Muscle layer of duodenum (tissue), 2 donors: ENCODE data around the gene TRIM44.

Experiments
- H3K27ac ChIP-seq: one replicate; pipeline ENCODE4 v1.7.0; 2013; ENCODE audit warnings: mild to moderate bottlenecking, low read length
- H3K27me3 ChIP-seq: one replicate; pipeline ENCODE4 v1.7.0; 2013; ENCODE audit warnings: low read depth, mild to moderate bottlenecking, control low read depth, low read length
- H3K36me3 ChIP-seq, 2 donors: one replicate each; pipeline ENCODE4 v1.7.0; 2013; ENCODE audit warnings: low read length in 2 of 2, control low read depth in 1 of 2, mild to moderate bottlenecking in 1 of 2; ENCODE audit not compliant: insufficient read depth in 2 of 2, control insufficient read depth in 1 of 2
- H3K4me1 ChIP-seq, 2 donors: one replicate each; pipeline ENCODE4 v1.7.0; 2013; ENCODE audit warnings: low read length in 2 of 2, mild to moderate bottlenecking in 2 of 2, control low read depth in 1 of 2, moderate library complexity in 1 of 2; ENCODE audit not compliant: insufficient read depth in 2 of 2, control insufficient read depth in 1 of 2
- H3K4me3 ChIP-seq, 2 donors: one replicate each; pipeline ENCODE4 v1.7.0; 2013; ENCODE audit warnings: low read length in 2 of 2, low read depth in 1 of 2, mild to moderate bottlenecking in 1 of 2
- H3K9me3 ChIP-seq, 2 donors: one replicate each; pipeline ENCODE4 v1.7.0; 2013; ENCODE audit warnings: low read length in 2 of 2, control low read depth in 1 of 2, mild to moderate bottlenecking in 1 of 2; ENCODE audit not compliant: control insufficient read depth in 1 of 2
- donor health status: healthy.

The TRIM44 gene

DNA sequence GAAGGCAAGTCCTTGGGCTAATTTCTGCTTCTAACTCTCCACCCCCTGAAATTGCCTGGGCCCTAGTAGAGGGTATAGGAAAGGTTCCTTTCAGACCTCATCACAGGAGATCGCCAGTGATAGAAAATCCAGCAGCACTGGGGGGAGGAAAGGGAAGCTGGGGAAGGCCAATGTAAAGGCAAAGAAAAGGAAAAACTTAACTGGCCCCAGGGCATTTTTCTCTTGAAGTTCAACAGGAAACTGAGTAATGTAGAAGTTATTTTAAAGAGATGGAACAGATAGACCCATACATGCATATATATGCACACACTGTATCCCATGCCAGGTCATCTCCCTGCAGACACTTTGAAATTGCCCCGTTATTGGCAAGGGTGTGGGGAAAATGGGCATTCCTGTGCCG is 134.0 kb downstream of the TRIM44 start:
- Histone ChIP-seq H3K27ac (no peak overlapping the region), H3K9me3 (no peaks in the 10 kb centered on the region), H3K27me3 (no peaks in the 10 kb centered on the region), H3K4me3 (no peak overlapping the region), H3K4me1 (peaks cover 0 to 3% of the 10 kb centered on the region in 2 donors), H3K36me3 (no peaks in the 10 kb centered on the region)

DNA sequence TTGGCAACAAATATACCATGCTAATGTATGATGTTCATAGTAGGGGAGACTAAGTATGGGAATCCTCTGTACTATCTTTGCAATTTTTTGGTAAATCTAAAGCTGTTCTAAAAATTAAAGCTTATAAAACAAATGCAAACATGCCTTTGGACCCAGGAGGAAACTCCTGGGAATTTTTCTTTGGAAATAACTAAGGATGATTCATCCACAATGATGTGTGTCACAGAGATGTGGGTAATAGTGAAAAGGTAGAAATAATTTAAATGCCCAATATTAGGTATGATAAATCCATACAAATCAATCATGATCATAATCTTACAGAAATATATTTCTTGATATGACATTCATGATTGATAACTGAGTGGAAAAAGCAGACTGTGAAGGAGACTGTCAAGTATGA is 135.8 kb downstream of the TRIM44 start:
- Histone ChIP-seq H3K9me3 (no peaks in the 10 kb centered on the region), H3K27me3 (no peaks in the 10 kb centered on the region), H3K4me1 (no peaks in the 10 kb centered on the region), H3K36me3 (no peaks in the 10 kb centered on the region), H3K4me3 (no peak overlapping the region), H3K27ac (no peak overlapping the region)

DNA sequence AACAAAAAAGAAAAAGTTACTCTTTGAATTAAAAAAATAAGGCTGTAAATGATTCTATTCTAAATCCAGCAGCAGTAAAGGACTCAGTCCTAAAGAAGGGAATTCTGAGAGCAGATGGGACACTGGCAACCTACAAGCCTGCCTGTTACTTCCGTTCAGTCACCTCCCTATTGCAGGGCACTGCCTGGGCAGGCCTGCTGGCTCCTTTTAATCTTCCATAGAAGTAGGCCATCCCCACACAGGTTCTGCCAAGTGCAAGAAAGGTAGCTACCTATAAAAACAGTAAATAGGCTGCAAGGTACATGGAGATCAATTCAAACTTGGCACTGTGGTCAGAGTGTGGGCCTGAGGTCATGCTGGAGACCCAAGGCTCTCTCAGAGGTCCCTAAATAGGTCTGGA is 136.4 kb downstream of the TRIM44 start:
- Histone ChIP-seq H3K9me3 (no peaks in the 10 kb centered on the region), H3K4me1 (no peaks in the 10 kb centered on the region), H3K36me3 (no peaks in the 10 kb centered on the region), H3K4me3 (no peak overlapping the region), H3K27ac (no peak overlapping the region), H3K27me3 (no peaks in the 10 kb centered on the region)

DNA sequence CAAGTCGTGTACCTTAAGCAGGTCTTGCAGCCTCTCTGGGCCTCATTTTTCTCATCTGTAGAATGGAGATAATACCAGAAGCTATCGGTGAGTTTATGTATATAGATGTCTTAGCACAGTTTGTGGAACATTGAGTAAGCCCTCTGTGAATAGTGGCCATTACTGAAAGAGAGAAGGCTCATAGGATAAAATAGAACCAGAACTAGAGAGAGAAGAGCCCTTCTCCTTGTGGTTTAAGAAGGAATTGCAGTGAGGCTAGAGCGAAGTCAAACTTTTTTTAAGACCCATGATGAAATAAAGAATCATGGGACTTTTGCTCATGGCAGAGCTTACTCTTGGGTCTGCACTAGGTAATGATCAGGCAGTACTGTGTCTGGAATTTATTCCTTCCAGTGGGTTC is 137.1 kb downstream of the TRIM44 start:
- Histone ChIP-seq H3K4me1 (no peaks in the 10 kb centered on the region), H3K27ac (no peak overlapping the region), H3K4me3 (no peak overlapping the region), H3K36me3 (no peaks in the 10 kb centered on the region), H3K9me3 (no peaks in the 10 kb centered on the region), H3K27me3 (no peaks in the 10 kb centered on the region)

DNA sequence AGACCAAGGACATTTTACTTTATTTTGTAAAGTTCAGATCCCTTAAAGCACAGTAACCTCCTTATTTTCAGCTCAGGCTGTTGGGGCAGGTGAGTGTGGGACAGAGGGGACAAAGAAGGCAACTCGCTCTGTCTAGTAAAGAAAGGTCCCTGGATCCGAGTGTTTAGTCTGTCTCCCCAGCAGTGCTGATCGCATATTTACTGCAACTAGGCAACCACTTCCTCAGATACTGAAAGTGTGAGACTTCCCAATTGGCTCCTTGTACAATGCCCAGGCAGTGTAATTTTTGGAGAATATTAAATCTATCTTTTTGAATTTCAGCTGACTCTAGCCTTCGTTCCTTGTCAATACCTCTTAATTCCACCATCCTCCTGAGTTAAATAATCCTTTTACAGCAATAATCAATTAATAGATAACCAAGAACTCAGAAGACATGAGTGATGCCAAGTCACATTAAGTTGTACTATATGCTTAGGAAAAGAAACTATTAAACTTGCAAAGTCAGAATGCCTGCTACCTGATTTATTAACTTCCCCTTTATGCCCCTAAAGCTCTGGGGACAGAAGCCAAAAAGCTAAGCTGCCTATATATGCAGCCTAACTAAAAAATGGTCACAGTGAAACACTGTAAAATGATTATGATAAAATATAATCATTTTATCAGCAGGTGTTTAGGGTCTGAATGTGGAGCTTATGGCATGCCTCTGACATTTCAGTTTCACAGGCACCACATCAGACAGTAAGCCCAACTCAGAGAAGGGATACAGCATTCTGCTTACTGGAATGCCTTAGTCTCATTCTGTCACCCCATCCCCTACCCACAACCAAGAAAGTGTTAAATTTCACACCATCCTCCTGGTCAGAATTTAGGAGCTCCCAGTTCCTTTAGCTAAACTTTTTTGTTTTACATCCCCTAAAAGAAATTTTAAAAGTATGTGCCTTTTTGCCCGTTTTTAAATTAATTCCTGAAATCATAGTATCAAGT is 138.7 kb downstream of the TRIM44 start:
- H3K27ac ChIP-seq: no peak overlapping the region
- H3K36me3 ChIP-seq: peaks cover 3 to 4% of the 10 kb centered on the region in 2 donors
- H3K4me1 ChIP-seq: no peaks in the 10 kb centered on the region
- H3K9me3 ChIP-seq: no peaks in the 10 kb centered on the region
- H3K4me3 ChIP-seq: no peak overlapping the region
- no peaks in the 10 kb centered on the region for H3K27me3 ChIP-seq

DNA sequence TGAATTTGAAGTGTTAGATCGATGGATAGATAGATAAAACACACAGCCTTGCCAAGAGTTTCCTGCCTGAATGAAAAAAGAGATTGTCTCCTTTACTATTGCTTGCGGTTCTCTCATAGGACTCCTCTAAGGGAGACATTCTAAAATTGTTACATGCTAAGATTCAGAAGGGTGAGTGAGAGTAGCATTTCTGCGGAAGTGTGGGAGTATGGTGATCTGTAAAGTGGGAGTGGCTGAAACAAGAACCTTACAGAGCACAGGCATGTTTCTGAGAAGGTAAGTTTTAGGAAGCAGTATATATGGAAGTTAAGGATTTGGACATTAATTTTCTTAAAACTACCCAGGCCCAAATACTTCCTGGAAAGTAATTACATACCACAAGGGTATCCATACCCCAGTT is 139.6 kb downstream of the TRIM44 start:
- Histone ChIP-seq H3K27me3 (no peaks in the 10 kb centered on the region), H3K4me3 (no peak overlapping the region), H3K27ac (no peak overlapping the region), H3K4me1 (no peaks in the 10 kb centered on the region), H3K36me3 (peaks cover 8% of the 10 kb centered on the region in 2 donors), H3K9me3 (no peaks in the 10 kb centered on the region)

DNA sequence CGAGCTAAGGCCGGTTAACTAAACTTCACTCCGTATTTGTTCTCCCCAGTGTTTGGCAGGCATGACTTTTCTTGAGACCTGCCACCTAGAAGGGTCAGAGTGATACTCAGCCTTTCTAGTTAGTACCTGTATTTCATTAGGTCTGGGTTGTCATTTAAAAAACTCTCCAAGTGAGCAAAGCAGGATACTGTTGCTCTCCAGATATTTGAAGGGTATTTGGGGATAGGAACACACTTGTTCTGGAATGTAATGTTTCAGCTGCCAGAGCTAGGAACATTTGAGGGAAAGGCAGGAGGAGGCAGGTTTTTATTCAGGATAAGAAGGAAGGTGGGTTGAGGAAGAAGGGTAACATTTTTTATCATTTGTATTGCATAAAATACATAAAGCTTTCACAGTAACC is 140.1 kb downstream of the TRIM44 start:
- Histone ChIP-seq H3K4me1 (no peaks in the 10 kb centered on the region), H3K9me3 (no peaks in the 10 kb centered on the region), H3K4me3 (no peak overlapping the region), H3K36me3 (peaks cover 8% of the 10 kb centered on the region in 2 donors), H3K27ac (no peak overlapping the region), H3K27me3 (no peaks in the 10 kb centered on the region)

DNA sequence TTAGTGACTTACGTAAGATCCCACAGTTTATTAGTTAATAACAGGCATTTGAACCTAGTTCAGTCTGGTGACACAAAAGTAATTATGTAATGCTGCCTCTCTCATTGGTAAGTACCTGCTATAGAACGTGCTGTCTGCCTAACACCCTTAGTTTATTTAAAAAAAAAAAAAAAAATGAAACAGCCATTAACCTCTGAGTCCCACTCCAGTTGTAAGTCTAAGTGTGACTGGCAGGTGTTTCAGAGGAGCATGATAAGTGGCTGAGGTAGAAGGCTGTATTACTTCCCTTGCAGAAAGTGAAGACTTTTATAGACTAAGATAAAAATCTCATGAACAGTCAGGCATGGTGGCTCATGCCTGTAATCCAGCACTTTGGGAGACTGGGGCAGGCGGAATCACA is 140.5 kb downstream of the TRIM44 start:
- Histone ChIP-seq H3K27ac (no peak overlapping the region), H3K4me1 (no peaks in the 10 kb centered on the region), H3K36me3 (peaks cover 8% of the 10 kb centered on the region in 2 donors), H3K27me3 (no peaks in the 10 kb centered on the region), H3K9me3 (no peaks in the 10 kb centered on the region), H3K4me3 (no peak overlapping the region)

DNA sequence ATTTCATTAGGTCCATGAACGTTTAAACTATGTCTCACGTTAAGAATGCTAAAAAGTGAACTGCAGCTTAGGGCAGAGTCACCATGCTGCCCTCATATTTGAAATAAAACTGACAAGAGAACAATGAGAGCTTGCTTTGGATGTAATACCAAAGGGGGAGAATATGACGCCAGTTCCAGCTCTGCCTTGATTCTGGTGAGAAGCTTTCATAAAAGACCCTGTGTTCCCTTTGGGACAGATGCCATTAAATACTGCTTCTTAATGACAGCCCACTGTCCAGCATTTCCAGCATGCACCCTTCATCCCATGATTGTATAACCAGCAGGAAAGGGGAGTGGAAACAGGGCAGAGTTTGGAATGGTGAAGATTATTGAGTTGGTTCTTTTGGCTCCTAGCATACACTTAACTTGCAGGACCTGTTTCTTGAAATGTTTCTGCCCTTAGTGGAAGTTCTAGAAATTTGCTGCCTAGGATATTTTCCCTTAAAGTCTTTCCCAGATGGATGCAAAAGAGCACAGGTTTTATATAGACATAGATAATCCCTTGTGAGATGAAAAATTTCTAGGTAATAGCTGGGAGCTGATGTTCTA is 142.0 kb downstream of the TRIM44 start:
- Histone ChIP-seq H3K36me3 (peaks cover 8% of the 10 kb centered on the region in 2 donors), H3K9me3 (no peaks in the 10 kb centered on the region), H3K4me1 (no peaks in the 10 kb centered on the region), H3K27ac (no peak overlapping the region), H3K27me3 (no peaks in the 10 kb centered on the region), H3K4me3 (no peak overlapping the region)

DNA sequence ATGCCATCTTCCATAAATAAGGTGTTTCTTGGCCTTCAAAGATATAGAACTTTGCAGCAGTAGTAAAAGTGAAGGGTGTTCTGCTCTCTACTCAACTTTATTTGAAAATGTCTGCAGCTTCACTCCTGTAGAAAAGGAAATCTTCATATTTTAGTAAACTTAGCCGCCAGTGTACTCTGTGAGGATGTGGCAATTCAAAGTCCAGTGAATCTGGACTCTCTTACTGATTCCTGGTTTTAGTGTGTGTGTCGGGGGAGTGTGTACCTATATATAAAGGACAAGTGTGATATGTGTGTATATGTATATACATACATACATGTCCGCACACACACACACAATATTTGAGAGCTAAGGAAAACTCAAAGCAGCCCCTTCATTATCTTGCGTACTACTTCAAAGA is 147.0 kb downstream of the TRIM44 start:
- H3K9me3 ChIP-seq: no peaks in the 10 kb centered on the region
- H3K4me3 ChIP-seq: no peak overlapping the region
- H3K36me3 ChIP-seq: peaks cover 8% of the 10 kb centered on the region in 2 donors
- H3K27me3 ChIP-seq: no peaks in the 10 kb centered on the region
- H3K27ac ChIP-seq: no peak overlapping the region
- H3K4me1 ChIP-seq: no peaks in the 10 kb centered on the region

DNA sequence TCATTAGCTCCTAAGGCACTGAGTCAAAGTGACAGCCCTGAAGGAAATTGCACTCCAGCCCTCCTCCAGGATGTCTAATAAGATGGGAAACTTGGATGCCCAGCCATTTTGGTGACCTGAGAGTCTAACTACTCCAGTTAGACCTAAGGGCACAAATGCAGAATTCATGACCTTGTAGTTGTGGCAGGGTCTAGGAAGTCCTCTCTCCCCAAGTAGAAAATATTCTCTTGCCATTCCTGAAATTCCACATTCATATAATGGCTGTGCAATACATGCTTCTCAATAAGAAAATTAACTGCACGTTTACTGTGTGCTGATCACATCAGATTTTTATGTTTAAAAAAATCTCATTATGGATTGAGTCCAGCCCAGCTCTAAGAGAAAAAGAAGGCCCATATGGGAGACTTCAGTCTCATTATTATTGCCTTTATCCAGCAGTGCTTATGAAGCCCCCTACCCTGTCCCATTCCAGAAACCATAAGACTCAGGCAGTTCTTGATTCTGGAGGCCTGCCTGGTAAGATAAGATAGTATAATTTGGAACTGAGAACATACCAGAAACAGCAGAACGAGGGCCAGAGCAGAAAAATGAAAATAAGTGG is 147.6 kb downstream of the TRIM44 start:
- Histone ChIP-seq H3K9me3 (no peaks in the 10 kb centered on the region), H3K27ac (no peak overlapping the region), H3K4me3 (no peak overlapping the region), H3K27me3 (no peaks in the 10 kb centered on the region), H3K4me1 (peaks cover 0 to 3% of the 10 kb centered on the region in 2 donors), H3K36me3 (peaks cover 8% of the 10 kb centered on the region in 2 donors)
